ENCODE measurements around the gene HTR1D. TPM values are rescaled to one million over a fixed set of nuclear protein-coding genes. Genes with fewer than 3 reads are reported as not detected.
A peak's percentile ranks its signal among the peaks of the same experiment; 100 is the strongest.

HTR1D gene
- total and polyA plus RNA-seq, 3 donors from 2014 or later: 0.19 to 0.70 TPM; not detected in 1

- 43 to 74% methylated on average over 1 of the region's 1 CpG for WGBS, 2 donors
- intact Hi-C loops (cut with DNase I; ENCODE audit: low total_unique reads): no loop called here
- Histone ChIP-seq H3K4me3 (no peak overlapping the region), H3K36me3 (ENCODE audit: low read depth, missing control alignments) (no peaks in the 10 kb centered on the region), H3K9me3 (no peaks in the 10 kb centered on the region), H3K27me3 (no peaks in the 10 kb centered on the region), H3K27ac (no peak overlapping the region), H3K4me1 (peaks cover 6% of the 10 kb centered on the region)
- no peak for TF ChIP-seq POLR2A (IDR thresholded peaks at IDR 0.05)
- no peak for TF ChIP-seq CTCF (IDR thresholded peaks at IDR 0.05)
- DNase-seq: no peak
These were observed 42.7 kb downstream of the HTR1D start for GRCh38 chr1:23174426-23175110.

GRCh38 chr1:23171181-23171755 lies 46.0 kb downstream of the HTR1D start:
- 62 to 68% methylated on average over 4 of the region's 4 CpGs for WGBS, 2 donors
- Histone ChIP-seq H3K9me3 (no peaks in the 10 kb centered on the region), H3K27me3 (no peaks in the 10 kb centered on the region), H3K4me3 (no peak overlapping the region), H3K4me1 (peaks cover 19% of the 10 kb centered on the region), H3K27ac (no peak overlapping the region), H3K36me3 (ENCODE audit: low read depth, missing control alignments) (no peaks in the 10 kb centered on the region)
- no peak for TF ChIP-seq CTCF (IDR thresholded peaks at IDR 0.05)
- no peak for TF ChIP-seq POLR2A (IDR thresholded peaks at IDR 0.05)
- intact Hi-C loops (cut with DNase I; ENCODE audit: low total_unique reads): no loop called here
- no peak for DNase-seq

GRCh38 chr1:23169727-23170335 lies 47.5 kb downstream of the HTR1D start:
- peaks cover 19% of the 10 kb centered on the region for H3K4me1 ChIP-seq
- H3K4me3 ChIP-seq: peak overlapping the region in 1 of 2 donors; percentile 90
- no peaks in the 10 kb centered on the region for H3K27me3 ChIP-seq
- WGBS, 2 donors: 25 to 33% methylated on average over 4 to 5 of the region's 5 CpGs
- TF ChIP-seq CTCF (IDR thresholded peaks at IDR 0.05): no peak
- TF ChIP-seq POLR2A (IDR thresholded peaks at IDR 0.05): no peak
- intact Hi-C loops (cut with DNase I; ENCODE audit: low total_unique reads): no loop called here
- H3K36me3 ChIP-seq (ENCODE audit: low read depth, missing control alignments): no peaks in the 10 kb centered on the region
- peak; percentile 70 for DNase-seq
- H3K9me3 ChIP-seq: no peaks in the 10 kb centered on the region
- H3K27ac ChIP-seq: peak overlapping the region; percentile 15 to 91

GRCh38 chr1:23169195-23169575 lies 48.1 kb downstream of the HTR1D start:
- intact Hi-C loops (cut with DNase I; ENCODE audit: low total_unique reads): no loop called here
- Histone ChIP-seq H3K9me3 (no peaks in the 10 kb centered on the region), H3K27ac (peak overlapping the region; percentile 88 to 91), H3K4me3 (peak overlapping the region; percentile 79 to 90), H3K27me3 (no peaks in the 10 kb centered on the region), H3K36me3 (ENCODE audit: low read depth, missing control alignments) (no peaks in the 10 kb centered on the region), H3K4me1 (peaks cover 19% of the 10 kb centered on the region)
- no peak for DNase-seq
- WGBS, 2 donors: 33 to 55% methylated on average over 14 of the region's 14 CpGs
- TF ChIP-seq POLR2A (IDR thresholded peaks at IDR 0.05) (no peak), CTCF (IDR thresholded peaks at IDR 0.05) (no peak)

Data from testis (tissue), 3 donors.